GM15510 (cell line): ENCODE measurements around the gene RBM6.

Experiments
- POLR2A ChIP-seq: IDR thresholded peaks from 3 replicates; pipeline ENCODE4 v1.6.1; 2011; ENCODE audit warnings: borderline replicate concordance; ENCODE audit not compliant: insufficient read length; ENCODE audit errors: extremely low read depth

RBM6 gene

DNA sequence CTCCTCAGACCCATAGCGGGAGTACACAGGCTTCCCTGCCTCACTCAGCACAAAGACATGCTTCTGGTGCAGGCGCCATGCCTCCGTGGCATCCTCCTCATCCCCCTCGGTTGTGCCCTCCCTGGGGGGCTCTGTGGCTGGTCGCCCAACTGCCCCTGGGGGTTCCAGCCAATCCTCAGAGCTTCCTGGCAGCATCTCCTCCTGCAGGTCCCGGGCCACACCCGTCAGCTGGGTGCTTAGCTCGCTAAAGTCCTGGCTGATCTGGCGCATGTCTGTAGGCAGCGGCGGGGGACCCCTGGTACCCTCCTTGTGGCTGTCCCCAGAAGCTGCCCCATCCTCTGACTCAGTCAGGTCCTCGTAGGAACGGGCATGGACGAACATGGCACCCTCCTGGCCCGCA, 28.3 kb upstream of the RBM6 start:
- no peak for TF ChIP-seq POLR2A

GRCh38 chr3:49912881-49913281, 27.1 kb upstream of the RBM6 start:
- no peak for TF ChIP-seq POLR2A

DNA sequence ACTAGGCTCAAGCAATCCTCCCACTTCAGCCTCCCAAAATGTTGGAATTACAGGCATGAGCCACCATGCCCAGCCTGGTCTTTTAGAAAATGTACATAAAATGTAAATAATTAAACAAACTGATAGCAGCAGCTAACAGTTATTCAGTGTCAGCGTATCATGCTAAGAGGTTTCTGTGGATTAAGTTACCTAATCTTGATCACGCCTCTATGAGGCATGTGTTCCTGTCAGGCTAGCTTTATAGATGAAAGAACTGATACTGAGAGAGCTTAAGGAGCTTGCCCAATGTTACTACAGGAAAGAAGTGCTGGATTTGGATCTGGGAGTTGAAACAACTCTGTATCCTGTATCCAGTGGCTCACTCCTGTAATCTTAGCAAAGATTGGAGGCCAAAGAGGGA, 25.0 kb upstream of the RBM6 start:
- no peak for TF ChIP-seq POLR2A

- TF ChIP-seq POLR2A, result no peak
These were observed 23.3 kb upstream of the RBM6 start for GRCh38 chr3:49916686-49917085.

DNA sequence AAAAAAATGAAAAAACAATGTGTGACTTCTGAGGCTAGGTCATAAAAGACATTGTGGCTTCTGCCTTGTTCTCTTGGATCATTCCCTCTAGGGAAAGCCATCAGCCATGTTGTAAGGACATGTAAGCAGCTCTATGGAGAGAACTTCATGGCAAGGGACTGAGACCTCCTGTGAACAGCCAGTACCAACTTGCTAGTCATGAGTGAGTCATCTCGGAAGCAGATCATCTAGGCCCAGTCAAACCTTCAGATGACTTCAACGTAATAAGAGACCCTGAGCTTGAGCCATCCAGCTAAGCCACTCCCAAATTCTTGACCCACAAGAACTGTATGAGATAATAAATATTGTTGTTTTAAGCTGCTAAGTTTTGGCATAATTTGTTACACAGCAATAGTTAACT, 15.3 kb upstream of the RBM6 start:
- no peak for TF ChIP-seq POLR2A

GRCh38 chr3:49925485-49925884, 14.5 kb upstream of the RBM6 start:
- no peak for TF ChIP-seq POLR2A

GRCh38 chr3:49926117-49926728, 13.7 kb upstream of the RBM6 start:
- TF ChIP-seq POLR2A, result no peak

DNA sequence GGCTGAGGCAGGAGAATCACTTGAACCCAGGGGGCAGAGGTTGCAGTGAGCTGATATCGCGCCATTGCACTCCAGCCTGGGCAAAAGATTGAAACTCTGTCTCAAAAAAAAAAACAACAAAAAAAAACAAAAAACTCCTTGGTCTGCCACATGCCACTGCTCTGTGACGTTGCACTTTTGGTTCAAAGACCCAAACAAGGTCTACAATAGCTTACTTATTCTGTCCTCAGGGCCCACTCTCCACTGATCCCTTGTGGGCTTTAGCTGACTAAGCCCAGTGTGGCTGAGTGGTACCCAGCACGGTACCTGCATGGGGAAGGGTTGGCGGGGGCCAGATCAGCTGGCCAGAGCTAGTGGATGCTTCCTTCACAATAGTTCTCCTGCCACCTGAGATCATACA, 12.2 kb upstream of the RBM6 start:
- TF ChIP-seq POLR2A, result no peak

DNA sequence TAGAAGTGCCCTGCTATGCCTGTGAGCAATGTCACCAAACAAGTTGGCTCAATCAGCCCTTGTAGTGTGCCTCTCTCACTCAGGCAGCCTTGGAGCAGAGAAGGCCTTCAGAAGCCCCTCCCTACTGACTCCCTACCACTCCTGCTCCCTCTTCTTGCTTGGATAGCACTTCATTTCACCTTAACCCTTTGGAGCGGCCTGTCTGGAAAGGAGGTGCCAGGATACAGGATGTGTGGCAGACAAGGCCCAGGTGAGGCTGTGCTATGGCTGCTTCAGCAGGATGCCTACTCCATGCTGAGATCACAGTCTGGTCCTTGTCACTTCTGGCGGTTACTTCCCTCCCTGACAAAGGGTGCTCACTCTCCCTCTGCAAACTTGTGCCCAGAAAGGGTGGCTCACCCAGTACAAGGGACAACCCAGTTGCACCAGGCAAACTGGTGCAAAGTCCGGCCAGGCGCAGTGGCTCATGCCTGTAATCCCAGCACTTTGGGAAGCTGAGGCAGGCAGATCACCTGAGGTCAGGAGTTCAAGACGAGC, 11.4 kb upstream of the RBM6 start:
- TF ChIP-seq POLR2A, result no peak

DNA sequence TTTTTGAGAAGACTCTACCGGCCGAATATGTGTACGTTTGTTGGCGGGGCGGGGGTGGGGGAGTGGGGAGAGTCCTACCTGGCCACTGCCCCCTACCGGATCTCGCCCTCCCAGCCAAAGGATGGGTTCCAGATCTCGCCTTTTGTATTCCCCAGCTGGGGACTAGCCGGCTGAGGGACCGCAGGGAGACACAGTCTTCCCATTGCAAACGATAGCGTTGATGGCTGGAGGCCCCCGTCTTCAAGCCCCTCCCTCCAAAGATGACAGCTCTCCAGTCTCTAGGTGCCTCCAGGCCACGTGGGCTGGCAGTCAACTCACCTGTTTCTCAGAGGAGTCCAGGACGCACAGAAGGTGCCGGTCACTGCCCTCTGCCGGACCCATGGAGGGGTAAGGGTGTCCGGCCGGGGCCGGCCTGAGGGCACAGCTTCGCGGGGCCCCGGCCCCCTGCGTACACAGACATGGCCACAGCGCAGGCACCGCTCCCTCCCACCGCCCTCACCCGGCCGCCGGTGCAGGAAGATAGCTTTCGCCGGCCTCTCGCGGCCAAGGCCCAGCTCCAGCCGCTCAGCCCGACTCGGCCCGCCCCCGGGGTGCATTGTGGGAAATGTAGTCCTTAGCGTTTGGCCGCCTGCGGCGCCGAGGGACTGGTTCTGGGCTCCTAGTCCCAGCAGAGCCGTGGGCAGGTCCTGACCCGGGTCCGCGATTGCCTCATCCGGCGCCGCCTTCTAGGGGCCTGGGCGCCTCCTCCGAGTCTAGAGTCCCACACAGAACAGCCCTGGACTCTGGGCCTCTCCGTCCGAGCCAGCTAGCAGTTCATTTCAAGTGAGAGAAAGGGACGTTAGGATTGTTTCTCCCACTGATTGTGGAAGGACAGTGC, 10.4 kb upstream of the RBM6 start, which contains the start of gene MON1A:
TSS of gene MON1A (minus strand) at position 521 of the 877 bp plus-strand sequence. CDS start 16,465 bp downstream, outside the sequence.
- peak; percentile 69 for TF ChIP-seq POLR2A

DNA sequence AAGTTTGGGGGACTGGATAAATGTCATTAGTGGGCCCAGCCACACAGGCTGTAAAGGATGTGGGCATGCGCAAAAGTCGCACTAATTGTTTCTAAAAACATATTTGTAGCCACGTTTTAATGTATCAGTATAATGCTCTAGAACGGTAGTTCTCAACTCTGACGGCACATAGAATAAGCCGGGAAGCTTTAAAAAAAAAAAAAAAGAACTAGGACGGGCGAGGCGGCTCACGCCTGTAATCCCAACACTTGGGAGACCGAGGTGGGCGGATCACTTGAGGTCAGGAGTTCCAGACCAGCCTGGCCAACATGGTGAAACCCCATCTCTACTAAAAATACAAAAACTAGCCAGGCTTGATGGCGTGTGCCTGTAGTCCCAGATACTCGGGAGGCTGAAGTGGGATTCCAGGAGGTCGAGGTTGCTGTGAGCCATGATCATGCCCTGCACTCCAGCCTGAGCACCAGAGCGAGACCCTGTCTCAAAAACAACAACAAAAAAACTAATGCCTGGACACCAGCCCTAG, 9.7 kb upstream of the RBM6 start:
- TF ChIP-seq POLR2A, result no peak

GRCh38 chr3:49930922-49931321, 9.0 kb upstream of the RBM6 start:
- TF ChIP-seq POLR2A, result no peak

DNA sequence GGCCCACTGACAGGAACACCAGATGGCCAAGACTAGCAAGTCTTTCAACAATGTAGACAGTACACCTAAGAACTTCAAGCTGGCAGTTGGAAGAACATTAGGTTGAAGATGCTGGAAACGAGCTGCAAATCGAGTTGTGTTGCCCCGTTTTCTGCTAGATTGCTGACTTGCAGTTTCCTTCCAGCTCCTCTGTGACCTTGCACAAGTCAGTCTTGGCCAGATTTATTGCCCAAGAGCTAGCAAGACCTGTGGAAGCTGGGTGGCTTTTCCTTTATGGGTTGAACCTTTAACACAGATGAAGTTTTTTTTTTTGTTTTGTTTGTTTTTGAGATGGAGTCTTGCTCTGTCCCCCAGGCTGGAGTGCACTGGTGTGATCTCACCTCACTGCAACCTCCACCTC, 2.9 kb upstream of the RBM6 start:
- TF ChIP-seq POLR2A, result no peak

DNA sequence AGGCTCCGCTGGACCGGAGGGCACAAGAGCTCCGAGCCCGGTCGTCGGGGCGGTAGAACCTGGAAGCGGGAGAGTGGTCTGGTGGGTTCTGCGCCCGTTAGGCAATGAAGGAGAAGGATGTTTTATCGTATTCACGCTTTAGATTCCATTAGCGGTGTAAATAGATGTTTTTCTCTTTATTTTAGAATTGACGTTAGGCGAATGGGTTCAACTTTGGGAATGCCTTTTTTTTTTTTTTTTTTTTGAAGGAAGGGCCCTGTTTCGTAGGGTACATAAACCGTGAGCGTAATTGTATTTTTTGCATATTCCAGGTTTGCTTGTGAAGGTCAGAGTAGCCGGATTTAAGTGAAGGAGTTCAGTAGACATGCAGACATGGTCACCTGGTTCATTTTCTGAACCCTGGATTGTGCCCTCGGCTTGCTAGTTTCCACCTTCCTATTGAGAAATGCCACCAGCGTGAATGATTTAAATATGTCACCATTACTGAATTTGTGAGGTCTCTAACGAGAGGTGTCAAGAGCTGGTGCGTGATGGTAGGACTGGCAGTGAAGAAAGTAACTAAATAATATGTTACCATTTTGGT, 808 bp downstream of the RBM6 start:
- no peak for TF ChIP-seq POLR2A

DNA sequence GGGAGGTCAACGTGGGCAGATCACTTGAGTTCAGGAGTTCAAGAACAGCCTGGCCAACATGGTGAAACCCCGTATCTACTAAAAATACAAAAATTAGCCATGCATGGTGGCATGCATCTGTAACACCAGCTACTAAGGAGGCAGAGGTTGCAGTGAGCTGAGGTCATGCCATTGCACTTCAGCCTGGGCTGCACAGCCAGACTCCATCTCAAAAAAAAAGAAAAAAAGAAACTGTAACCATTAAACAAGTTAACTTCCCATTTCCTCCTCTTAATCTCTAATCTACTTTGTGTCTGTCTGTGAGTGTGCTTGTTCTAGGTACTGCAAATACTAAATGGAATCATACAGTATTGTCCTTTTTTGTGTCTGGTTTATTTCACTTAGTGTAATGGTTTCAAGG, 2.7 kb downstream of the RBM6 start:
- no peak for TF ChIP-seq POLR2A
